KMS-11 (cell line): ENCODE measurements around the gene EXOC6B.

ENCODE experiments used
- H2AFZ ChIP-seq: fragments of 200-600 bp; sonication (generic); 2 replicates; pipeline ENCODE4 v1.6.1; 2016; ENCODE audit warnings: antibody characterized with exemption, mixed run types, low read depth
- H3K27ac ChIP-seq: fragments of 200-600 bp; sonication (generic); 2 replicates; pipeline ENCODE4 v1.6.1; 2016; ENCODE audit warnings: mild to moderate bottlenecking, mixed run types
- H3K27me3 ChIP-seq: fragments of 200-600 bp; sonication (generic); 2 replicates; pipeline ENCODE4 v1.6.1; 2017; ENCODE audit warnings: mild to moderate bottlenecking, low read depth, mixed run types, moderate library complexity; ENCODE audit not compliant: insufficient read depth
- H3K36me3 ChIP-seq: fragments of 200-600 bp; sonication (generic); 2 replicates; pipeline ENCODE4 v1.6.1; 2017; ENCODE audit warnings: mild to moderate bottlenecking, mixed run types; ENCODE audit not compliant: insufficient read depth
- H3K4me1 ChIP-seq: fragments of 200-600 bp; sonication (generic); 2 replicates; pipeline ENCODE4 v1.6.1; 2016; ENCODE audit warnings: mild to moderate bottlenecking, low read depth, mixed run types; ENCODE audit not compliant: poor library complexity, severe bottlenecking
- H3K4me2 ChIP-seq: fragments of 200-600 bp; sonication (generic); 2 replicates; pipeline ENCODE4 v1.7.0; 2016; ENCODE audit warnings: mild to moderate bottlenecking, mixed run types
- H3K4me3 ChIP-seq: fragments of 200-600 bp; sonication (generic); IDR thresholded peaks from 2 replicates; pipeline ENCODE4 v1.6.1; 2017; ENCODE audit warnings: low read depth, low read length, mixed read lengths; ENCODE audit not compliant: insufficient read depth
- H3K79me2 ChIP-seq: fragments of 200-600 bp; sonication (generic); 2 replicates; pipeline ENCODE4 v1.6.1; 2016; ENCODE audit warnings: low read depth, mixed run types; ENCODE audit not compliant: insufficient read depth
- H3K9ac ChIP-seq: fragments of 200-600 bp; sonication (generic); 2 replicates; pipeline ENCODE4 v1.6.1; 2016; ENCODE audit warnings: mild to moderate bottlenecking, mixed run types
- H4K20me1 ChIP-seq: fragments of 200-600 bp; sonication (generic); 2 replicates; pipeline ENCODE4 v1.6.1; 2016; ENCODE audit warnings: mild to moderate bottlenecking, mixed run types; ENCODE audit not compliant: insufficient read depth
- CTCF ChIP-seq: fragments of 200-600 bp; sonication (generic); conservative IDR thresholded peaks from 2 replicates; pipeline ENCODE4 v1.6.1; 2017; ENCODE audit warnings: low read depth, mild to moderate bottlenecking, antibody characterized with exemption, low read length, moderate library complexity, mixed read lengths

EXOC6B gene

GRCh38 chr2:72716601-72717000, 109.2 kb downstream of the EXOC6B start:
- H2AFZ ChIP-seq = no peak overlapping the region
- H3K4me2 ChIP-seq = no peak overlapping the region
- no peaks in the 10 kb centered on the region for H4K20me1 ChIP-seq
- H3K79me2 ChIP-seq = no peaks in the 10 kb centered on the region
- no peak overlapping the region for H3K27ac ChIP-seq
- no peaks in the 10 kb centered on the region for H3K36me3 ChIP-seq
- no peak overlapping the region for H3K4me3 ChIP-seq
- no peak for TF ChIP-seq CTCF
- H3K4me1 ChIP-seq = no peaks in the 10 kb centered on the region
- no peaks in the 10 kb centered on the region for H3K27me3 ChIP-seq
- H3K9ac ChIP-seq = no peak overlapping the region

GRCh38 chr2:72713857-72714256, 112.0 kb downstream of the EXOC6B start:
- no peak for TF ChIP-seq CTCF
- H3K27me3 ChIP-seq = no peaks in the 10 kb centered on the region
- no peak overlapping the region for H2AFZ ChIP-seq
- H3K4me2 ChIP-seq = no peak overlapping the region
- no peak overlapping the region for H3K27ac ChIP-seq
- no peak overlapping the region for H3K4me3 ChIP-seq
- H4K20me1 ChIP-seq = no peaks in the 10 kb centered on the region
- no peaks in the 10 kb centered on the region for H3K36me3 ChIP-seq
- H3K4me1 ChIP-seq = no peaks in the 10 kb centered on the region
- H3K9ac ChIP-seq = no peak overlapping the region
- H3K79me2 ChIP-seq = no peaks in the 10 kb centered on the region

- Histone ChIP-seq H3K27me3 (no peaks in the 10 kb centered on the region), H4K20me1 (no peaks in the 10 kb centered on the region), H3K27ac (no peak overlapping the region), H3K4me2 (no peak overlapping the region), H3K4me1 (no peaks in the 10 kb centered on the region), H3K36me3 (no peaks in the 10 kb centered on the region), H3K79me2 (no peaks in the 10 kb centered on the region), H2AFZ (no peak overlapping the region), H3K9ac (no peak overlapping the region), H3K4me3 (no peak overlapping the region)
- no peak for TF ChIP-seq CTCF
These were observed 112.9 kb downstream of the EXOC6B start for GRCh38 chr2:72712977-72713376.

GRCh38 chr2:72712304-72712703, 113.5 kb downstream of the EXOC6B start:
- Histone ChIP-seq H3K79me2 (no peaks in the 10 kb centered on the region), H3K27ac (no peak overlapping the region), H3K27me3 (no peaks in the 10 kb centered on the region), H3K9ac (no peak overlapping the region), H3K4me2 (no peak overlapping the region), H4K20me1 (no peaks in the 10 kb centered on the region), H2AFZ (no peak overlapping the region), H3K4me1 (no peaks in the 10 kb centered on the region), H3K36me3 (no peaks in the 10 kb centered on the region), H3K4me3 (no peak overlapping the region)
- no peak for TF ChIP-seq CTCF
